ENCODE data around the gene MFRP.

Gene MFRP

DNA sequence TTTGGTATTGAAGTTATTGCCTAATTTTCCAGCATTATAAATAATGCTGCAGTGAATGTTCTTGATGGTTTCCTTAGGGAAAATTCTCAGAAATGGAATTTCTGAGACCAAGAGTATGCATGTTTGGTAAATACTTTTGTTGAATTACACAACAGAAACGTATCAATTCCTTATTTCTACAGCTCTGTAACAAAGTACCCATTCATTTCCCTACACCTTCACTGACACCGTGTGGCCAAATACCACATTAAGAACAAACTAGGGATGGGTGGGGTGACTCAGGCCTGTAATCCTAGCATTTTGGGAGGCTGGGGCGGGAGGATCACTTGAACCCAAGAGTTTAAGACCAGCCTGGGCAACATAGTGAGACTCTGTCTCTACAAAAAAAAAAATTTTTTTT, 51.3 kb downstream of the MFRP start:
- TF ChIP-seq, protein P1, sequence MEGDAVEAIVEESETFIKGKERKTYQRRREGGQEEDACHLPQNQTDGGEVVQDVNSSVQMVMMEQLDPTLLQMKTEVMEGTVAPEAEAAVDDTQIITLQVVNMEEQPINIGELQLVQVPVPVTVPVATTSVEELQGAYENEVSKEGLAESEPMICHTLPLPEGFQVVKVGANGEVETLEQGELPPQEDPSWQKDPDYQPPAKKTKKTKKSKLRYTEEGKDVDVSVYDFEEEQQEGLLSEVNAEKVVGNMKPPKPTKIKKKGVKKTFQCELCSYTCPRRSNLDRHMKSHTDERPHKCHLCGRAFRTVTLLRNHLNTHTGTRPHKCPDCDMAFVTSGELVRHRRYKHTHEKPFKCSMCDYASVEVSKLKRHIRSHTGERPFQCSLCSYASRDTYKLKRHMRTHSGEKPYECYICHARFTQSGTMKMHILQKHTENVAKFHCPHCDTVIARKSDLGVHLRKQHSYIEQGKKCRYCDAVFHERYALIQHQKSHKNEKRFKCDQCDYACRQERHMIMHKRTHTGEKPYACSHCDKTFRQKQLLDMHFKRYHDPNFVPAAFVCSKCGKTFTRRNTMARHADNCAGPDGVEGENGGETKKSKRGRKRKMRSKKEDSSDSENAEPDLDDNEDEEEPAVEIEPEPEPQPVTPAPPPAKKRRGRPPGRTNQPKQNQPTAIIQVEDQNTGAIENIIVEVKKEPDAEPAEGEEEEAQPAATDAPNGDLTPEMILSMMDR (IDR thresholded peaks at IDR 0.05; ENCODE audit: borderline replicate concordance, insufficient read depth, low read depth, low read length) = no peak
- no peak overlapping the region for H3K4me3 ChIP-seq (ENCODE audit: low read depth, low read length)

DNA sequence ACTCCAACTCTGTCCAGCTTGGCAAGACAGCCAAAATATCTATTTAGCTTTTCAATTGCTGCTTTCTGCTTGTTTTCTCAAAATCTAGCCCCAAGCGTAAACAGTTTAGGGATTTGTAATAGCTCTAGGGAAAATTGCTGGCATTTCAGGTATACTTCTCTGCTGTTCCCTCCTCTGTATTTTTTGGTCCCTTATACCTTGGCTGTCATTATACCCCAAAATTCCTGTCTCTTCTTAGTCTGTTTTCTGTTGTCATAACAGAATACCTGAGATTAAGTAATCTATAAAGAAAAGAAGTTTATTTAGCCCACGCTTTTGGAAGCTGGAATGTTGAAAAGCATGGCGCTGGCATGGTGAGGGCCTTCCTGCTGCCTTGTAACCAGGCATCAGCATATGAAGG, 53.0 kb downstream of the MFRP start:
- TF ChIP-seq, protein P1 (IDR thresholded peaks at IDR 0.05; ENCODE audit: borderline replicate concordance, insufficient read depth, low read depth, low read length) = no peak
- H3K4me3 ChIP-seq (ENCODE audit: low read depth, low read length) = no peak overlapping the region

DNA sequence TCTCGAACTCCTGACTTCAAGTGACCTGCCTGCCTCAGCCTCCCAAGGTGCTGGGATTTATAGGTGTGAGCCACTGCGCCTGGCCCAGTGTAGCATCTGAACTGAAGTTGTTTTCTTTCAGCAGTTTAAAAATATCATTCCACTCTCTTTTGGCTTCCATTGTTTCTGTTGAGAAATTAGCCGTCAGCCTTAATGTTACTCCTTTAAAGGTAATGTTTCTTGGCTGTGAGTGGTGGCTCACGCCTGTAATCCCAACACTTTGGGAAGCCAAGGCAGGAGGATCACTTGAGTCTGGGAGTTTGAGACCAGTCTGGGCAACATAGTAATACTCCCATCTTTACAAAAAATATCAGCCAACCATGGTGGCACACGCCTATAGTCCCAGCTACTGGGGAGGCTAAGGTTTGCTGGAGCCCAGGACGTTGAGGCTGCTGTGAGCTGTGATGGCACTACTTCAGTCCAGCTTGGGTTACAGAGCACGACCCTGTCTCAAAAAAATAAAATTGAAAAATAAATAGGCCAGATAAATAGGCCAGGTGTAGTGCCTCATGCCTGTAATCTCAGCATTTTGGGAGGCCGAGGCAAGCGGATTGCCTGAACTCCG, 55.5 kb downstream of the MFRP start:
- TF ChIP-seq, protein P1 (IDR thresholded peaks at IDR 0.05; ENCODE audit: borderline replicate concordance, insufficient read depth, low read depth, low read length) = no peak
- H3K4me3 ChIP-seq (ENCODE audit: low read depth, low read length) = no peak overlapping the region
